H9 (cell line): Measurements from ENCODE around the gene LMTK2. TPM values are rescaled to one million over a fixed set of nuclear protein-coding genes. Genes with fewer than 3 reads are reported as not detected.
A peak's percentile ranks its signal among the peaks of the same experiment; 100 is the strongest.

ENCODE experiments used
- DNase-seq: peaks from one replicate; pipeline ENCODE4 v3.0.0-alpha.2; 2017
- H2AFZ ChIP-seq: one replicate; pipeline ENCODE4 v1.6.1; 2013; ENCODE audit warnings: mild to moderate bottlenecking, low read length, control low read depth, moderate library complexity
- H2AK5ac ChIP-seq: 2 replicates; pipeline ENCODE4 v1.6.1; 2013; ENCODE audit warnings: low read length, control low read depth, mixed read lengths; ENCODE audit not compliant: insufficient read length
- H2BK120ac ChIP-seq: one replicate; pipeline ENCODE4 v1.6.1; 2013; ENCODE audit warnings: low read depth, mild to moderate bottlenecking, low read length, control low read depth, inconsistent platforms; ENCODE audit not compliant: poor library complexity, severe bottlenecking
- H2BK12ac ChIP-seq: 2 replicates; pipeline ENCODE4 v1.6.1; 2013; ENCODE audit warnings: low read length, control low read depth, mixed read lengths, low read depth; ENCODE audit not compliant: insufficient read length
- H2BK15ac ChIP-seq: 2 replicates; pipeline ENCODE4 v1.6.1; 2013; ENCODE audit warnings: low read depth, low read length, control low read depth
- H2BK20ac ChIP-seq: one replicate; pipeline ENCODE4 v1.6.1; 2013; ENCODE audit warnings: low read depth, mild to moderate bottlenecking, low read length, control low read depth, inconsistent platforms; ENCODE audit not compliant: poor library complexity, severe bottlenecking
- H2BK5ac ChIP-seq: 2 replicates; pipeline ENCODE4 v1.6.1; 2013; ENCODE audit warnings: low read length, control low read depth, mixed read lengths; ENCODE audit not compliant: insufficient read length
- H3K14ac ChIP-seq: 2 replicates; pipeline ENCODE4 v1.6.1; 2013; ENCODE audit warnings: low read length, control low read depth; ENCODE audit not compliant: insufficient read depth
- H3K18ac ChIP-seq: 2 replicates; pipeline ENCODE4 v1.6.1; 2013; ENCODE audit warnings: low read depth, mild to moderate bottlenecking, mixed read lengths, low read length, control low read depth; ENCODE audit not compliant: insufficient read length
- H3K23ac ChIP-seq: 2 replicates; pipeline ENCODE4 v1.6.1; 2013; ENCODE audit warnings: low read length, control low read depth, mixed read lengths, low read depth; ENCODE audit not compliant: insufficient read length
- H3K23me2 ChIP-seq: 2 replicates; pipeline ENCODE4 v1.6.1; 2013; ENCODE audit warnings: low read depth, mild to moderate bottlenecking, mixed read lengths, low read length, control low read depth; ENCODE audit not compliant: insufficient read length, poor library complexity, severe bottlenecking
- H3K27ac ChIP-seq: 2 replicates; pipeline ENCODE4 v1.5.1; 2013; ENCODE audit warnings: low read length, control low read depth, mixed read lengths, low read depth; ENCODE audit not compliant: insufficient read length
- H3K27me3 ChIP-seq: 2 replicates; pipeline ENCODE4 v1.6.1; 2013; ENCODE audit warnings: low read length, control low read depth, inconsistent platforms; ENCODE audit not compliant: insufficient read depth
- H3K4ac ChIP-seq: 2 replicates; pipeline ENCODE4 v1.6.1; 2013; ENCODE audit warnings: low read depth, mild to moderate bottlenecking, control low read depth, inconsistent platforms, low read length, moderate library complexity
- H3K4me1 ChIP-seq: 2 replicates; pipeline ENCODE4 v1.6.1; 2013; ENCODE audit warnings: low read length, control low read depth, inconsistent platforms; ENCODE audit not compliant: insufficient read depth
- H3K4me2 ChIP-seq: 2 replicates; pipeline ENCODE4 v1.6.1; 2013; ENCODE audit warnings: low read length, control low read depth, mixed read lengths; ENCODE audit not compliant: insufficient read length, insufficient read depth
- H3K56ac ChIP-seq: 2 replicates; pipeline ENCODE4 v1.6.1; 2013; ENCODE audit warnings: low read depth, mild to moderate bottlenecking, mixed read lengths, low read length, control low read depth; ENCODE audit not compliant: insufficient read length
- H3K79me1 ChIP-seq: 2 replicates; pipeline ENCODE4 v1.6.1; 2013; ENCODE audit warnings: low read depth, mild to moderate bottlenecking, moderate library complexity, low read length, control low read depth, inconsistent platforms; ENCODE audit not compliant: insufficient read depth, poor library complexity, severe bottlenecking
- H3K79me2 ChIP-seq: 2 replicates; pipeline ENCODE4 v1.6.1; 2013; ENCODE audit warnings: low read length, control low read depth, inconsistent platforms; ENCODE audit not compliant: insufficient read depth
- H3K9ac ChIP-seq: 2 replicates; pipeline ENCODE4 v1.6.1; 2013; ENCODE audit warnings: low read length, control low read depth, mixed read lengths; ENCODE audit not compliant: insufficient read length; ENCODE audit errors: extremely low read depth
- H3K9me3 ChIP-seq: one replicate; pipeline ENCODE4 v1.6.1; 2013; ENCODE audit warnings: low read depth, low read length, inconsistent platforms; ENCODE audit not compliant: control insufficient read depth
- H3T11ph ChIP-seq: one replicate; pipeline ENCODE4 v1.6.1; 2013; ENCODE audit warnings: mild to moderate bottlenecking, low read length, control low read depth, inconsistent platforms
- H4K20me1 ChIP-seq: one replicate; pipeline ENCODE4 v1.6.1; 2013; ENCODE audit not compliant: control insufficient read depth, insufficient read length, insufficient read depth
- H4K5ac ChIP-seq: 2 replicates; pipeline ENCODE4 v1.6.1; 2013; ENCODE audit warnings: low read depth, mild to moderate bottlenecking, mixed read lengths, low read length, control low read depth; ENCODE audit not compliant: insufficient read length
- H4K8ac ChIP-seq: replicated peaks from 2 replicates; pipeline ENCODE4 v1.6.1; 2013; ENCODE audit warnings: low read length, control low read depth, mixed read lengths, low read depth; ENCODE audit not compliant: insufficient read length
- H4K91ac ChIP-seq: 2 replicates; pipeline ENCODE4 v1.6.1; 2013; ENCODE audit warnings: low read depth, mild to moderate bottlenecking, moderate library complexity, mixed read lengths, low read length, control low read depth; ENCODE audit not compliant: insufficient read length
- H3K27ac Mint-ChIP-seq, 3 experiments: 2 replicates in 2 of 3; 3 replicates in 1 of 3; pipeline ENCODE4 v1.8.0; 2020 to 2021; ENCODE audit warnings: mixed read lengths in 3 of 3, mild to moderate bottlenecking in 1 of 3, moderate library complexity in 1 of 3
- H3K27me3 Mint-ChIP-seq: 2 replicates; pipeline ENCODE4 v1.8.0; 2021; ENCODE audit warnings: low read depth, mild to moderate bottlenecking, moderate library complexity, mixed read lengths
- H3K36me3 Mint-ChIP-seq, 3 experiments: 2 replicates in 2 of 3; 3 replicates in 1 of 3; pipeline ENCODE4 v1.8.0; 2020 to 2021; ENCODE audit warnings: low read depth in 3 of 3, mixed read lengths in 3 of 3; ENCODE audit not compliant: insufficient read depth in 1 of 3
- H3K4me1 Mint-ChIP-seq, 2 experiments: 2 replicates each; pipeline ENCODE4 v1.8.0; 2020; ENCODE audit warnings: mixed read lengths in 2 of 2
- H3K4me3 Mint-ChIP-seq, 2 experiments: 2 replicates in 1 of 2; 3 replicates in 1 of 2; pipeline ENCODE4 v1.8.0; 2020 to 2021; ENCODE audit warnings: mild to moderate bottlenecking in 2 of 2, mixed read lengths in 2 of 2, moderate library complexity in 1 of 2
- H3K9me3 Mint-ChIP-seq, 2 experiments: 2 replicates in 1 of 2; 3 replicates in 1 of 2; pipeline ENCODE4 v1.8.0; 2020; ENCODE audit warnings: mild to moderate bottlenecking in 2 of 2, mixed read lengths in 2 of 2, moderate library complexity in 1 of 2
- WGBS: extraction: QIAGEN DNeasy Blood & Tissue Kit; methylation state at CpG from one replicate; pipeline ENCODE4 v1.1.7; 2013; ENCODE audit warnings: missing lambda C conversion rate, low lambda C conversion rate, mixed read lengths; ENCODE audit not compliant: insufficient read length; ENCODE audit errors: extremely low coverage; 5-methylcytosine and 5-hydroxymethylcytosine counted together
- total RNA-seq: library from RNA; stranded (reverse); gene quantifications from 2 replicates; pipeline ENCODE4 v1.2.1, GENCODE V29; 2021
- TF ChIP-seq, protein P1 (sequence below): fragments of 200-600 bp; sonication (generic); conservative IDR thresholded peaks from 3 replicates; pipeline ENCODE4 v1.8.0; 2021; ENCODE audit warnings: antibody characterized with exemption, mild to moderate bottlenecking

Gene LMTK2
- total RNA-seq, 1 experiment from 2014 or later: 24.9 TPM

- H3K4me1 ChIP-seq: no peaks in the 10 kb centered on the region
- no peaks in the 10 kb centered on the region; a peak in 3 of 7 replicates for H3K36me3 Mint-ChIP-seq
- H2AK5ac ChIP-seq: no peak overlapping the region
- no peaks in the 10 kb centered on the region for H3K9me3 ChIP-seq
- H3K23ac ChIP-seq: no peak overlapping the region
- DNase-seq: no peak
- TF ChIP-seq, protein P1, sequence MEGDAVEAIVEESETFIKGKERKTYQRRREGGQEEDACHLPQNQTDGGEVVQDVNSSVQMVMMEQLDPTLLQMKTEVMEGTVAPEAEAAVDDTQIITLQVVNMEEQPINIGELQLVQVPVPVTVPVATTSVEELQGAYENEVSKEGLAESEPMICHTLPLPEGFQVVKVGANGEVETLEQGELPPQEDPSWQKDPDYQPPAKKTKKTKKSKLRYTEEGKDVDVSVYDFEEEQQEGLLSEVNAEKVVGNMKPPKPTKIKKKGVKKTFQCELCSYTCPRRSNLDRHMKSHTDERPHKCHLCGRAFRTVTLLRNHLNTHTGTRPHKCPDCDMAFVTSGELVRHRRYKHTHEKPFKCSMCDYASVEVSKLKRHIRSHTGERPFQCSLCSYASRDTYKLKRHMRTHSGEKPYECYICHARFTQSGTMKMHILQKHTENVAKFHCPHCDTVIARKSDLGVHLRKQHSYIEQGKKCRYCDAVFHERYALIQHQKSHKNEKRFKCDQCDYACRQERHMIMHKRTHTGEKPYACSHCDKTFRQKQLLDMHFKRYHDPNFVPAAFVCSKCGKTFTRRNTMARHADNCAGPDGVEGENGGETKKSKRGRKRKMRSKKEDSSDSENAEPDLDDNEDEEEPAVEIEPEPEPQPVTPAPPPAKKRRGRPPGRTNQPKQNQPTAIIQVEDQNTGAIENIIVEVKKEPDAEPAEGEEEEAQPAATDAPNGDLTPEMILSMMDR: no peak
- H3K4me2 ChIP-seq: no peak overlapping the region
- no peaks in the 10 kb centered on the region for H3K23me2 ChIP-seq
- no peaks in the 10 kb centered on the region for H4K20me1 ChIP-seq
- H2BK15ac ChIP-seq: no peak overlapping the region
- H3K27ac ChIP-seq: no peak overlapping the region
- no peak overlapping the region for H2BK12ac ChIP-seq
- H4K8ac ChIP-seq: no peak overlapping the region
- H3T11ph ChIP-seq: no peak overlapping the region
- H4K91ac ChIP-seq: no peak overlapping the region
- H3K79me1 ChIP-seq: no peaks in the 10 kb centered on the region
- H2BK5ac ChIP-seq: no peak overlapping the region
- no peak overlapping the region for H3K56ac ChIP-seq
- H3K4me3 Mint-ChIP-seq: no peak overlapping the region
- H3K27me3 ChIP-seq: no peaks in the 10 kb centered on the region
- H3K4ac ChIP-seq: no peak overlapping the region
- H3K27ac Mint-ChIP-seq: peak overlapping the region in 1 of 3 experiments; percentile 37; a peak in 2 of 7 replicates
- no peak overlapping the region for H3K9ac ChIP-seq
- no peaks in the 10 kb centered on the region for H3K27me3 Mint-ChIP-seq
- peaks cover 45 to 53% of the 10 kb centered on the region in 2 experiments for H3K4me1 Mint-ChIP-seq
- H3K14ac ChIP-seq: no peak overlapping the region
- no peaks in the 10 kb centered on the region for H3K9me3 Mint-ChIP-seq
- H2AFZ ChIP-seq: no peak overlapping the region
- H3K18ac ChIP-seq: no peak overlapping the region
- H2BK20ac ChIP-seq: no peak overlapping the region
- no CpG with 5 or more reads among the region's 4 CpGs for WGBS
- H2BK120ac ChIP-seq: no peak overlapping the region
- no peak overlapping the region for H4K5ac ChIP-seq
- peaks cover 3% of the 10 kb centered on the region; the same call in 1 of the 2 replicates for H3K79me2 ChIP-seq
Observed at GRCh38 chr7:98130959-98131358, 24.3 kb downstream of the LMTK2 start.
